ENCODE measurements around the gene HNF1B. TPM values are rescaled to one million over a fixed set of nuclear protein-coding genes. Genes with fewer than 3 reads are reported as not detected.

The HNF1B gene
- polyA plus RNA-seq, 1 experiment = not detected

GRCh38 chr17:37761961-37762360, 17.1 kb upstream of the HNF1B start:
- no peak for DNase-seq (ENCODE audit: low read depth, low spot score)
- POLR2A ChIA-PET = no interaction called here
- no peak for TF ChIP-seq CTCF (IDR thresholded peaks at IDR 0.05; ENCODE audit: low read depth, low read length)
- Histone ChIP-seq H3K27ac (ENCODE audit: low read depth, low read length) (no peak overlapping the region), H3K9me3 (ENCODE audit: control insufficient read depth, insufficient read depth, low read length) (no peaks in the 10 kb centered on the region), H3K4me3 (ENCODE audit: low read depth, low read length) (no peak overlapping the region), H3K27me3 (ENCODE audit: control insufficient read depth, insufficient read depth, low read length) (peaks cover 19% of the 10 kb centered on the region)
- CTCF ChIA-PET = no interaction called here

GRCh38 chr17:37761059-37761458, 16.2 kb upstream of the HNF1B start:
- no peak for TF ChIP-seq CTCF (IDR thresholded peaks at IDR 0.05; ENCODE audit: low read depth, low read length)
- ChIA-PET CTCF (no interaction called here), POLR2A (interaction anchor here (0.7 kb wide), 1 partner anchor 185 kb away, joined by 6 read pairs; no protein-coding TSS in a partner anchor)
- Histone ChIP-seq H3K9me3 (ENCODE audit: control insufficient read depth, insufficient read depth, low read length) (no peaks in the 10 kb centered on the region), H3K27me3 (ENCODE audit: control insufficient read depth, insufficient read depth, low read length) (peaks cover 17% of the 10 kb centered on the region), H3K4me3 (ENCODE audit: low read depth, low read length) (no peak overlapping the region), H3K27ac (ENCODE audit: low read depth, low read length) (no peak overlapping the region)
- DNase-seq (ENCODE audit: low read depth, low spot score) = no peak

GRCh38 chr17:37759014-37759637, 14.3 kb upstream of the HNF1B start:
- Histone ChIP-seq H3K27ac (ENCODE audit: low read depth, low read length) (no peak overlapping the region), H3K9me3 (ENCODE audit: control insufficient read depth, insufficient read depth, low read length) (no peaks in the 10 kb centered on the region), H3K27me3 (ENCODE audit: control insufficient read depth, insufficient read depth, low read length) (peaks cover 10% of the 10 kb centered on the region), H3K4me3 (ENCODE audit: low read depth, low read length) (no peak overlapping the region)
- no peak for TF ChIP-seq CTCF (IDR thresholded peaks at IDR 0.05; ENCODE audit: low read depth, low read length)
- no peak for DNase-seq (ENCODE audit: low read depth, low spot score)
- ChIA-PET CTCF (interaction anchor here (0.6 to 1.7 kb wide), 5 partner anchors 8 to 454 kb away, joined by 3 to 9 read pairs (median 3); no protein-coding TSS in a partner anchor), POLR2A (no interaction called here)

- ChIA-PET CTCF (no interaction called here), POLR2A (no interaction called here)
Observed at GRCh38 chr17:37756051-37756450, 11.2 kb upstream of the HNF1B start.

More at GRCh38 chr17:37756051-37756450, 11.2 kb upstream of the HNF1B start:
- DNase-seq (ENCODE audit: low read depth, low spot score) = no peak
- Histone ChIP-seq H3K9me3 (ENCODE audit: control insufficient read depth, insufficient read depth, low read length) (no peaks in the 10 kb centered on the region), H3K27ac (ENCODE audit: low read depth, low read length) (no peak overlapping the region), H3K27me3 (ENCODE audit: control insufficient read depth, insufficient read depth, low read length) (peaks cover 6% of the 10 kb centered on the region), H3K4me3 (ENCODE audit: low read depth, low read length) (no peak overlapping the region)
- TF ChIP-seq CTCF (IDR thresholded peaks at IDR 0.05; ENCODE audit: low read depth, low read length) = no peak

Measured in AG04450 (cell line).